Thymus (tissue), 11 donors: ENCODE results near the gene ABAT. TPM values are rescaled to one million over a fixed set of nuclear protein-coding genes. Genes with fewer than 3 reads are reported as not detected.
"Not testable (repeated sequence)": the region's sequence is repeated elsewhere in the genome, so short reads cannot be mapped to it uniquely, and the experiment has no call there.

Experiments used
- DNase-seq, 9 donors: peaks; one replicate each; pipeline ENCODE4 v3.0.0-alpha.2; 2013; ENCODE audit warnings: low spot score in 9 of 9, low read depth in 6 of 9, missing footprints in 1 of 9
- H3K27ac ChIP-seq, 2 donors: one replicate each; pipeline ENCODE4 v1.5.1; 2013; ENCODE audit warnings: control low read depth in 1 of 2, low read depth in 1 of 2, low read length in 1 of 2, mild to moderate bottlenecking in 1 of 2, moderate library complexity in 1 of 2
- H3K27me3 ChIP-seq, 2 donors: one replicate each; pipeline ENCODE4 v1.5.1; 2013; ENCODE audit warnings: low read length in 1 of 2; ENCODE audit not compliant: control insufficient read depth in 2 of 2, insufficient read depth in 1 of 2
- H3K36me3 ChIP-seq, 2 donors: one replicate each; pipeline ENCODE4 v1.5.1; 2013; ENCODE audit warnings: low read length in 1 of 2, mild to moderate bottlenecking in 1 of 2, moderate library complexity in 1 of 2; ENCODE audit not compliant: control insufficient read depth in 2 of 2, insufficient read depth in 2 of 2
- H3K4me1 ChIP-seq, 2 donors: one replicate each; pipeline ENCODE4 v1.5.1; 2013; ENCODE audit warnings: low read length in 2 of 2; ENCODE audit not compliant: control insufficient read depth in 2 of 2, insufficient read depth in 2 of 2
- H3K4me3 ChIP-seq, 2 donors: one replicate each; pipeline ENCODE4 v1.5.1; 2013; ENCODE audit warnings: low read length in 2 of 2, control low read depth in 1 of 2, mild to moderate bottlenecking in 1 of 2
- H3K9me3 ChIP-seq, 2 donors: one replicate each; pipeline ENCODE4 v1.5.1; 2013; ENCODE audit warnings: low read length in 1 of 2, mild to moderate bottlenecking in 1 of 2; ENCODE audit not compliant: control insufficient read depth in 2 of 2, insufficient read depth in 1 of 2
- WGBS: extraction: QIAGEN DNeasy Blood & Tissue Kit; methylation state at CpG from one replicate; pipeline ENCODE4 v1.1.7; 2013; 5-methylcytosine and 5-hydroxymethylcytosine counted together
- polyA plus RNA-seq: library from polyadenylated mRNA; stranded (reverse); fragments of 200-250 nt; gene quantifications from one replicate; pipeline ENCODE4 v1.2.3, GENCODE V29; 2013
- total RNA-seq: library from RNA; stranded (reverse); fragments of 120-200 nt; gene quantifications from one replicate; pipeline ENCODE4 v1.2.4, GENCODE V29; 2013
- donor health status: healthy.

ABAT gene
- total and polyA plus RNA-seq, 2 donors: 3.4 to 8.6 TPM

DNA sequence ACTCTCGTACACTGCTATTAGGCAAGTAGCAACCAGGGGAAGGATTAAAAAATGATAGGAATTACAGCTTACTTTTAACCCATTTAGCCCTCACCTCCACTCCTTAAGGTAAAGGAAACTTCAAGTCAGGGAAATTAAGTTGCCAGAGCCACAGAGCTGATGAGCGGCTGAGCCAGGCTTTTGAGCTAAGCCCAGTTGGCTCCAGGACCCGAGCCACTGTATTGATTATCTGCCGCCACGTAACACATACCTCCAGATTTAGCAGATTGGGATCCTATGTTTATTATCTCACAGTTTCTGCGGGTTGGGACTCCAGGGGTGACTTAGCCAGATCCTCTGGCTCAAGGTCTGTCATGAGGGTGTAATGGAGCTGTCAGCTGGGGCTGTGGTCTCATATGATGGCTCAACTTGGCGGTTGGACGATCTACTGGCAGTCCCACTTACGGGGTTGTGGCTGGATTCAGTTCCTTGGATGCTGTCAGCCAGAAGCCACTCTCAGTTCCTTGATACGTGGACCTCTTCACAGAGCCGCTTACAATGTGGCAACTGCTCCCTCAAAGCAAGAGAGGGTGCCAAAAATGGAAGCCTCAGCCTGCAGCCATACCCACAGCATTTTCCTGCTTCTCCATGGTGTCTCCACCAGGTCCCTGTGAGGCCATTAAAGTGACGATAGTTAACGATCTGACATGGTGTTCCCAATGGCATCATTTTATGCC is 65.7 kb downstream of the ABAT start:
- DNase-seq: no peak
- Histone ChIP-seq H3K27me3 (no peaks in the 10 kb centered on the region), H3K9me3 (no peaks in the 10 kb centered on the region), H3K4me1 (no peaks in the 10 kb centered on the region), H3K4me3 (no peak overlapping the region), H3K27ac (no peak overlapping the region), H3K36me3 (no peaks in the 10 kb centered on the region)
- 91% methylated on average over 13 of the region's 13 CpGs for WGBS

DNA sequence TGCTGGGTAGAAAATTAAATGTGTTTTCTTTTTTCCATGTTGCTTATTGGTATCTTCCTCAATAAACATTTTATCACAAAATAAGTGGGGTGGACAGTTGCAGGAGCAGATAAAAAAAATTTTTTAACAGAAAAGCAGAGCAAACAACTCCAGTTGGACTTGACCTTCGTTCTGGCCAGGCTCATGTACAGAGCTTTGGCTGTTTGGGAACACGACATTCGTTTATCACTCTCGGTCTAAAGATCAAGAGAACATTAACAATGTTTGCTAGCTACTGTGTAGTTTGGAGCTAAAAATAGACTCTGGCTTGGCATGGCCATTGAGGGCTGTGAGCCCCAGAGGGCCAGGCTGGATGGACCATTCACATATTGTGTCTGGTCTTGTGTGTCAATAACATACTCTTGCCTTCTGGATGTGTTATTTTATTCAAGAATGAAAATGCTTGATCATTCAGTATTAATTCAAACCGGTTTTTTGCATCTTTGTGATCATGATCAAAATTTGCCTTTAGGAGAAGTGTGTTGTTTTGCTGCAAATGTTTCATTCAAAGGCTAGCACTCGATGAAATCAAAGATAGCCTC is 66.4 kb downstream of the ABAT start:
- Histone ChIP-seq H3K36me3 (no peaks in the 10 kb centered on the region), H3K4me1 (no peaks in the 10 kb centered on the region), H3K27ac (no peak overlapping the region), H3K27me3 (no peaks in the 10 kb centered on the region), H3K4me3 (no peak overlapping the region), H3K9me3 (no peaks in the 10 kb centered on the region)
- 94% methylated on average over 6 of the region's 6 CpGs for WGBS
- DNase-seq: no peak

DNA sequence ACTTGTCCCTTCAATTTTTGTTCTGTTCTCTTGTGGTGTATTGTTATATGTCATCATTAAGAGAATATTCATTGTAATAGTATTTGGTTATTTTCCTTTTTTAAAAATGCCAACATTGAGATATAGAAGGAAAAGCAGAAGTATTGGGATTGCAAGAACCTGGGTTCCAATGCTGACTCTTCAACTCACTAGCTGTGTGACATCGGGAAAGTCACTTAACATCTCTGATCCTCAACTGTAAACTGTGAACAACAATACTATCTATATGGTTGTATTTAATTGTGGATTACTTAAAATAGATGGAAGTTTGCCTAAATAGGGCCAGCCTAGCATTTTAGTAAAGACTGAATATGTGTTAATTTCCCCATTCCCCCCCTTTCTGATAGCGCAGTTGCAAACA is 67.2 kb downstream of the ABAT start:
- Histone ChIP-seq H3K9me3 (no peaks in the 10 kb centered on the region), H3K4me1 (no peaks in the 10 kb centered on the region), H3K4me3 (no peak overlapping the region), H3K27ac (no peak overlapping the region), H3K36me3 (no peaks in the 10 kb centered on the region), H3K27me3 (no peaks in the 10 kb centered on the region)
- 98% methylated on average over 2 of the region's 2 CpGs for WGBS
- no peak for DNase-seq

DNA sequence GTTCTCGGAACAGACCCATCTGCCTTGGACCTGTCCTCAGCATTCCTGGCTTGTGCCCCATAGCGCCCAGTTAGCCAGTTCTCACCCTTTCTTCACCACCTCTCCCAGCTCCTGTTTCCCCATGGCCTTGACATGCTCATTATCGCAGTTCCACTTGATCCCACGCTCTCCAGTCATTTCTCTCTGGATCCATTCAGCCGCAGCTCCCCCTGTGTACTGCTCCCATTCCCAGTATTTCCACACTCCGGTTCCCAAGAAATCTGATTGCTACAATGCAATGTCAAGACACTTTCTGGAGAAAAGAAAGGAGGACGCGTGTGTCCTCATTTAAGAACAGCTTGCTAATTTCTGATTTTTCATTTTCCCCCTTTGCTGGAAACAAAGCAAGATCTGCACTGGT is 67.7 kb downstream of the ABAT start:
- Histone ChIP-seq H3K27me3 (no peaks in the 10 kb centered on the region), H3K4me3 (no peak overlapping the region), H3K9me3 (no peaks in the 10 kb centered on the region), H3K27ac (no peak overlapping the region), H3K4me1 (no peaks in the 10 kb centered on the region), H3K36me3 (no peaks in the 10 kb centered on the region)
- DNase-seq: no peak
- 85% methylated on average over 8 of the region's 8 CpGs for WGBS

DNA sequence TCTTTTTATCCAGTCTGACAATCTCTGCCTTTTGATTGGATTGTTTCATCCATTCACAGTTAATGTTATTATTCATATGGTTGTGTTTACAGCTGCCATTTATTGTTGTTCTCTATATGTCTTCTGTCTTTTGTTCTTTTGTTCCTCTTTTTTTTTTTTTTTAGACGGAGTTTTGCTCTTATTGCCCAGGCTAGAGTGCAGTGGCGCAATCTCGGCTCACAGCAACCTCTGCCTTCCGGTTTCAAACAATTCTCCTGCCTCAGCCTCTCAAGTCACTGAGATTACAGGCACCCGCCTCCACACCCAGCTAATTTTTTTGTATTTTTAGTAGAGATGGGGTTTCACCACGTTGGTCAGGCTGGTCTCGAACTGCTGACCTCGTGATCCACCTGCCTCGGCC is 74.5 kb downstream of the ABAT start:
- H3K27me3 ChIP-seq, H3K4me1 ChIP-seq, H3K4me3 ChIP-seq, H3K27ac ChIP-seq, H3K36me3 ChIP-seq, H3K9me3 ChIP-seq, DNase-seq: not testable (repeated sequence)
- 95% methylated on average over 9 of the region's 9 CpGs for WGBS

DNA sequence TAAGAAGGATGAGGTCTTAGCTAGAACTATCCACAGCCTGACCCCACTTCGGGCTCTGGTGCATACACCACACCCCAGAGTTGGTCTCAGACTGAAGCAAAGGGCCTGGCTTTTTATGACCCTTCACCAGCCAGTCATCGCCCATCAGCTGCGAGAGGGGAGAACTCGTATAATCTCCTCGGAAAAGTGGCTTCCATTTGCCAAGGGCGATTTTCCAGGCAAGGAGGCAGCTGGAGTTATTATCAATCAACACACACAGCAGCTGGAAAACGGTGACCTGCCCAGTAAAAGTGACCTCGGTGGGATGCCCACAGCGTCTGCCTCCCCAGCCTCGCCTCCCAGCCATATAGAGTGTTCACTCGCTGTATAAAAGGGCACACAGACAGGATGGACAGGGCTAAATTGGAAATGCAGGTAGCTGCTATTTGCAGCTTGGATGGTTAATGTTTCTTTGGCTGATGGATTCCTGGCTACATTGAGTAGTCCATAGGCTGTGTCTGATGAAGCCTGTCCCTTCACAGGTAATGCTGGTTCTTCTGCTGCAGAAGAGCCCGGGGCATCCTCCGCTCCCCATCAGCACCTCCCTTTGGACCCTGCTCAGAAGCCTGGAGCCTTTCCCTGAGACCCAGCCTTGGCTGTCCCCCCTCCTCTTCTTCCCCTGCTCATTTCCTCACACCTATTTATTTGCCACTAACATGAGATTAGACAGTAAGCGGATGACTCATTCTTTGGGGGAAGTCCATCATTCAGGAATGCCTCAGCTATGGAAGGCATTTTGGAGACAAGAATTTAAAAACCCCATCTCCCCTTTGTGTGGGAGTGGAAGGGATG is 77.3 kb downstream of the ABAT start:
- no peaks in the 10 kb centered on the region for H3K27me3 ChIP-seq
- H3K9me3 ChIP-seq: no peaks in the 10 kb centered on the region
- no peak overlapping the region for H3K4me3 ChIP-seq
- H3K27ac ChIP-seq: no peak overlapping the region
- no peak for DNase-seq
- peaks cover 0 to 3% of the 10 kb centered on the region in 2 donors for H3K36me3 ChIP-seq
- 91% methylated on average over 14 of the region's 14 CpGs for WGBS
- H3K4me1 ChIP-seq: no peaks in the 10 kb centered on the region

DNA sequence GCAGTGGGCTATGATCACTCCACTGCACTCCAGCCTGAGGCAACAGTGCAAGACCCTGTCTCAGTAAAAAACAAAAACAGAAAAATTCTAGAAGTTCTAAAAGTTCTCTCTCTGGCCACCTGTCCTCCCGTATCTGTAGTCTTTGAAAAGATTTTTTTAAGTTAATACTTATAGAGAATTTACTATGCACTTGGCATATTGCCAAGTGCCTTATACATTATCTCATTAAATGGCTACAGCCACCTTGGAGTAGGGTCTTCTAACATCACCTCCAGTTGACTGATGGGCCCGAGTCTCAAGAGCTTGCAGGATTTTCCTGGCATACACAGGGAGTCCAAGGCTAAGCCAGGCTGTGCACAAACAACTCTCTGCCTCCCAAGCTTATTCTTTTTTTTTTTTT is 78.3 kb downstream of the ABAT start:
- Histone ChIP-seq H3K27ac (no peak overlapping the region), H3K9me3 (no peaks in the 10 kb centered on the region), H3K4me3 (no peak overlapping the region), H3K36me3 (peaks cover 0 to 3% of the 10 kb centered on the region in 2 donors), H3K4me1 (no peaks in the 10 kb centered on the region), H3K27me3 (no peaks in the 10 kb centered on the region)
- DNase-seq: no peak
- WGBS: 48% methylated on average over 2 of the region's 2 CpGs

DNA sequence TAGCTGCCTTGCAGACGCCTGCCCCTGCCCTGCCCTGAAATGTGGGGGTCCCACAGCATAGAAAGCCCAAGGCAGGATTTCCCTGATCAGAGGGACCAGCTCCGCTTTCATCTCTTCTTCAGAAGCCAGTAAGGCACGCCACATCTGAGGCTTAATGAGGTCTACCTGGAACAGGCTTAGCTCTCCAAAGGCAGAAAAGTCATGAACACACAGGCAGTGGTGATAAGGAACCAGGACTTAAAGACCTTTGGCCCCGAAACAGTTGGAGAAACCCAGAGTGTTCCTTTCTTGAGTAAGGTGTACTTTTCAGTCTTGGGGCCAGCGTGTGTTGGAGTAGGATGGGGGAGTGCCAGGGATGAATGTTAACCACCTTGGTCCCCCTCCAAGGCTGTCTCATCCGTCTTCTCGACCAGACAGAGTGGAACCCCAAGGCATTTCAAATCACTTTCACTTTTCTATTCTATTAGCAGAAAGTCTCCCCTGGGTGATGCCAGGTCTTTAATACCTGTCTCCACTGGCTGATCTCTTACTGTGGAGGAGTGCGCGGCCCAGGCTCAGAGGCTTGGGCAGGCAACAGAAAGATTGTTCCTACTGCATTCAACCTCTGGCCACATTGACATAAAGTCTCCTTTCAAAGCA is 79.1 kb downstream of the ABAT start:
- no peak overlapping the region for H3K27ac ChIP-seq
- DNase-seq: no peak
- WGBS: 71% methylated on average over 9 of the region's 9 CpGs
- no peak overlapping the region for H3K4me3 ChIP-seq
- no peaks in the 10 kb centered on the region for H3K4me1 ChIP-seq
- peaks cover 0 to 3% of the 10 kb centered on the region in 2 donors for H3K36me3 ChIP-seq
- no peaks in the 10 kb centered on the region for H3K9me3 ChIP-seq
- H3K27me3 ChIP-seq: no peaks in the 10 kb centered on the region

DNA sequence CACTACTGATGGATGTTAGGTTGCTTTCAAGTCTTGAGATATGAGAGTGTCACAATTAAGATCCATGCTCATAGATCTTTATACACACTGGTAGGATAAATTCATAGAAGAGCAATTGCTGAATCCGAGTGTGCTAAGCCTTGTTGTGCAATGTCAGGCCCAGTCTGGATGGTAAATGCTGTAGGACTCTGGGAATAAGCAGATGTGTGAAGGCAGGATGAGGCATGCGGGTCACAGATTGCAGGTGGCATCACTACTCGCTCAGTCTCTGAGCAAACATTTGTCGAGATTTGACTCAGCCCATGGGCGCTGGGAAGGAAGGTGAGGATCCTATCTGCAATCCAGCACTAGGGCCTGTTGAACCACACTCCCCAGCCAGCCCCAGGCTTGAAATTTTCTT is 82.3 kb downstream of the ABAT start:
- WGBS: 99% methylated on average over 5 of the region's 5 CpGs

More for the DNA sequence above, 82.3 kb downstream of the ABAT start:
- no peaks in the 10 kb centered on the region for H3K9me3 ChIP-seq
- H3K4me3 ChIP-seq: no peak overlapping the region
- H3K4me1 ChIP-seq: no peaks in the 10 kb centered on the region
- H3K36me3 ChIP-seq: peaks cover 0 to 2% of the 10 kb centered on the region in 2 donors
- H3K27ac ChIP-seq: no peak overlapping the region
- H3K27me3 ChIP-seq: no peaks in the 10 kb centered on the region
- DNase-seq: no peak
